ENCODE data around the gene SVEP1.

DNA sequence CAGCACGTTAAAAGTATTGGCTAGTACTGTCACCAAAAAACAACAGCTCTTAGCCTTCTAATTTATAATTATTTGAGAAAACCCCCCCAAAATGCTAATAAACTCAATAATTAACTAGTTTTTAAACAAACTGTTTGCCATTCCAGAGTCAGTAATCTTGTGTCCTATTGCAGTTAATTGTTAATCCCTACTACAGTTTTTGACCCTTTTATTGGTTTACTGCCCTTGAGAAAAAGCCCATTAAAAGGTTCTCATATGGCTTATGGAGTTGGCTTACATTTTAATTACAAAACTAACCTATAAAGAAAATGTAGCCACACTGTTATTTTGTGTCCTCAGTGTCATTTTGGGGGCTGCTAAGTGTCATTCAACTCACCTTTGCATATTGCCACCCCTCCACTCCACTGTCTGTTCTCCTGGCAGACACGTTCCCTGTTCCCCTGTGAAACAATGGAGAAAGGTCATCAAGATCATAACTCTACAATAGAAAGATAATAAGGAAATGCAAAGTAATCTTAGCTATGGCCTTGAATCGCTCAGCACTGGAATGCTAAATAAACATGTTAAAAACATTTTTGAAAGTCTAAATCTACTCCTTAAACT, 190.3 kb downstream of the SVEP1 start:
- TF ChIP-seq CTCF (IDR thresholded peaks at IDR 0.05) = no peak
- TF ChIP-seq POLR2A (IDR thresholded peaks at IDR 0.05) = no peak

Measured in Peyer's patch (tissue), 4 donors.